Naive thymus-derived CD4-positive, alpha-beta T cell (primary cell): Measurements from ENCODE around the gene L2HGDH. TPM values are rescaled to one million over a fixed set of nuclear protein-coding genes. Genes with fewer than 3 reads are reported as not detected.
A peak's percentile ranks its signal among the peaks of the same experiment; 100 is the strongest.

ENCODE experiments used
- ATAC-seq: fragments of 150-1000 bp; cut with Tn5 transposase; 2 replicates; pipeline ENCODE4 v1.10.0; 2021; ENCODE audit warnings: mild to moderate bottlenecking, moderate library complexity
- CTCF ChIA-PET: fragments of 350-600 bp; sonication (Branson Sonifier 250); formaldehyde crosslinking; loops from one replicate; lab custom pipeline; 2021; ENCODE audit warnings: antibody characterized with exemption; lab: Charles Lee
- POLR2A ChIA-PET: fragments of 350-600 bp; sonication (Branson Sonifier 250); formaldehyde crosslinking; loops from one replicate; lab custom pipeline; 2021; ENCODE audit warnings: antibody characterized with exemption, inconsistent platforms; lab: Charles Lee
- DNase-seq, 9 donors: peaks; one replicate each; pipeline versions ENCODE4 v3.0.0 to v3.0.0-alpha.2; 2020 to 2022; ENCODE audit warnings: mixed read lengths in 1 of 9
- H3K27ac ChIP-seq: one replicate; pipeline ENCODE4 v1.7.0; 2013; ENCODE audit warnings: mild to moderate bottlenecking, low read depth, low read length, moderate library complexity
- H3K27me3 ChIP-seq, 2 donors: one replicate each; pipeline ENCODE4 v1.7.0; 2013; ENCODE audit warnings: low read length in 2 of 2, mild to moderate bottlenecking in 2 of 2, moderate library complexity in 2 of 2; ENCODE audit not compliant: control insufficient read depth in 2 of 2, insufficient read depth in 2 of 2
- H3K36me3 ChIP-seq, 3 experiments: 1 replicate in 2 of 3; 2 replicates in 1 of 3; pipeline ENCODE4 v1.7.0; 2013; ENCODE audit warnings: low read length in 3 of 3, mild to moderate bottlenecking in 3 of 3, moderate library complexity in 1 of 3; ENCODE audit not compliant: insufficient read depth in 3 of 3, control insufficient read depth in 2 of 3
- H3K4me1 ChIP-seq, 2 donors: one replicate each; pipeline ENCODE4 v1.7.0; 2013; ENCODE audit warnings: low read length in 2 of 2, mild to moderate bottlenecking in 2 of 2, moderate library complexity in 1 of 2; ENCODE audit not compliant: control insufficient read depth in 2 of 2, insufficient read depth in 2 of 2
- H3K4me3 ChIP-seq: 2 replicates; pipeline ENCODE4 v1.7.0; 2013; ENCODE audit warnings: mild to moderate bottlenecking, low read length
- H3K9me3 ChIP-seq, 3 experiments: 1 replicate in 2 of 3; 2 replicates in 1 of 3; pipeline ENCODE4 v1.7.0; 2013; ENCODE audit warnings: low read length in 3 of 3; ENCODE audit not compliant: control insufficient read depth in 2 of 3
- H3K27ac Mint-ChIP-seq, 9 donors: one replicate each; pipeline ENCODE4 v1.8.0; 2020 to 2022; ENCODE audit warnings: mixed read lengths in 9 of 9, mild to moderate bottlenecking in 8 of 9, moderate library complexity in 5 of 9, inconsistent platforms in 2 of 9
- H3K27me3 Mint-ChIP-seq, 5 donors: one replicate each; pipeline ENCODE4 v1.8.0; 2021 to 2022; ENCODE audit warnings: mixed read lengths in 5 of 5, mild to moderate bottlenecking in 1 of 5
- H3K36me3 Mint-ChIP-seq, 5 donors: one replicate each; pipeline ENCODE4 v1.8.0; 2020 to 2022; ENCODE audit warnings: mixed read lengths in 5 of 5, mild to moderate bottlenecking in 3 of 5, inconsistent platforms in 1 of 5
- H3K4me1 Mint-ChIP-seq, 7 donors: one replicate each; pipeline ENCODE4 v1.8.0; 2020 to 2022; ENCODE audit warnings: mixed read lengths in 7 of 7, mild to moderate bottlenecking in 3 of 7, inconsistent platforms in 1 of 7
- H3K4me3 Mint-ChIP-seq, 10 donors: one replicate each; pipeline ENCODE4 v1.8.0; 2020 to 2022; ENCODE audit warnings: mild to moderate bottlenecking in 10 of 10, mixed read lengths in 10 of 10, moderate library complexity in 6 of 10, inconsistent platforms in 2 of 10
- H3K9me3 Mint-ChIP-seq, 11 donors: one replicate each; pipeline ENCODE4 v1.8.0; 2020 to 2022; ENCODE audit warnings: mixed read lengths in 11 of 11, mild to moderate bottlenecking in 4 of 11, inconsistent platforms in 1 of 11, moderate library complexity in 1 of 11
- intact Hi-C, 2 donors: fragments of 100-400 bp; cut with micrococcal nuclease; formaldehyde crosslinking; loops; one replicate each; pipeline ENCODE4 v1.15.1; 2023
- polyA plus RNA-seq, 2 donors: library from polyadenylated mRNA; unstranded; fragments of 300-500 nt; fragmentation: Illumina TruSeq; gene quantifications; one replicate each; pipeline ENCODE4 v1.2.3, GENCODE V29; 2021
- total RNA-seq, 6 experiments: library from RNA in 5 of 6; stranded (reverse) in 5 of 6; gene quantifications; 1 replicate in 5 of 6; 2 replicates in 1 of 6; pipeline ENCODE4 v1.2.3 and lab custom pipeline; 2021 to 2026

The L2HGDH gene
- total and polyA plus RNA-seq, 7 experiments from 2014 or later: 3.0 to 10.1 (median 4.8) TPM

GRCh38 chr14:50270932-50271331 lies 41.1 kb downstream of the L2HGDH start:
- POLR2A ChIA-PET: interaction anchor here (0.5 kb wide), 1 partner anchor 38 kb away, joined by 3 read pairs; no protein-coding TSS in a partner anchor
- DNase-seq: no peak
- H3K27me3 ChIP-seq: no peaks in the 10 kb centered on the region
- intact Hi-C loops: no loop called here
- no peaks in the 10 kb centered on the region for H3K9me3 Mint-ChIP-seq
- CTCF ChIA-PET: no interaction called here
- no peaks in the 10 kb centered on the region for H3K27me3 Mint-ChIP-seq
- H3K36me3 Mint-ChIP-seq: peaks cover 0 to 9% (median 5%) of the 10 kb centered on the region in 5 donors
- no peaks in the 10 kb centered on the region for H3K4me1 Mint-ChIP-seq
- H3K4me3 Mint-ChIP-seq: no peak overlapping the region
- H3K27ac ChIP-seq: no peak overlapping the region
- H3K27ac Mint-ChIP-seq: no peak overlapping the region
- H3K9me3 ChIP-seq: no peaks in the 10 kb centered on the region
- H3K4me3 ChIP-seq: no peak overlapping the region
- no peaks in the 10 kb centered on the region for H3K4me1 ChIP-seq
- no peak for ATAC-seq
- H3K36me3 ChIP-seq: no peaks in the 10 kb centered on the region

- peaks cover 0 to 6% (median 0%) of the 10 kb centered on the region in 7 donors for H3K4me1 Mint-ChIP-seq
- intact Hi-C loops: loop anchor here in 1 of 2 donors (10.0 kb wide), 1 partner anchor 110 kb away; no protein-coding TSS in a partner anchor
- Histone ChIP-seq H3K36me3 (no peaks in the 10 kb centered on the region), H3K4me3 (no peak overlapping the region), H3K27me3 (no peaks in the 10 kb centered on the region), H3K9me3 (no peaks in the 10 kb centered on the region), H3K4me1 (no peaks in the 10 kb centered on the region), H3K27ac (no peak overlapping the region)
- H3K27ac Mint-ChIP-seq: no peak overlapping the region
- no peaks in the 10 kb centered on the region for H3K9me3 Mint-ChIP-seq
- ATAC-seq: no peak
- ChIA-PET POLR2A (no interaction called here), CTCF (no interaction called here)
- no peak for DNase-seq
- H3K4me3 Mint-ChIP-seq: no peak overlapping the region
- H3K36me3 Mint-ChIP-seq: peaks cover 0 to 18% (median 4%) of the 10 kb centered on the region in 5 donors
- no peaks in the 10 kb centered on the region for H3K27me3 Mint-ChIP-seq
These were observed 47.0 kb downstream of the L2HGDH start for GRCh38 chr14:50265029-50265428.

GRCh38 chr14:50263321-50263720 lies 48.7 kb downstream of the L2HGDH start:
- ChIA-PET POLR2A (no interaction called here), CTCF (no interaction called here)
- Mint-ChIP-seq H3K4me3 (no peak overlapping the region), H3K27me3 (no peaks in the 10 kb centered on the region), H3K27ac (peak overlapping the region in 2 of 9 donors; percentile 28 to 51), H3K9me3 (no peaks in the 10 kb centered on the region), H3K4me1 (peaks cover 0 to 6% (median 0%) of the 10 kb centered on the region in 7 donors), H3K36me3 (peaks cover 0 to 18% (median 3%) of the 10 kb centered on the region in 5 donors)
- no peak for ATAC-seq
- Histone ChIP-seq H3K27me3 (no peaks in the 10 kb centered on the region), H3K36me3 (no peaks in the 10 kb centered on the region), H3K4me1 (no peaks in the 10 kb centered on the region), H3K27ac (no peak overlapping the region), H3K4me3 (no peak overlapping the region), H3K9me3 (no peaks in the 10 kb centered on the region)
- no peak for DNase-seq
- intact Hi-C loops: loop anchor here (5.0 to 10.0 kb wide), 3 partner anchors 109 to 801 kb away; partner anchors contain the start of gene VCPKMT (in 1 of the 2)

- H3K4me3 ChIP-seq: no peak overlapping the region
- intact Hi-C loops: loop anchor here (5.0 to 10.0 kb wide), 3 partner anchors 108 to 801 kb away; partner anchors contain the start of gene VCPKMT (in 1 of the 2)
- no peaks in the 10 kb centered on the region for H3K9me3 ChIP-seq
- Mint-ChIP-seq H3K36me3 (peaks cover 0 to 18% (median 3%) of the 10 kb centered on the region in 5 donors), H3K27me3 (no peaks in the 10 kb centered on the region), H3K4me1 (peaks cover 0 to 6% (median 0%) of the 10 kb centered on the region in 7 donors), H3K9me3 (no peaks in the 10 kb centered on the region), H3K4me3 (no peak overlapping the region), H3K27ac (peak overlapping the region in 2 of 9 donors; percentile 28 to 51)
- ChIA-PET POLR2A (interaction anchor here (0.6 kb wide), 1 partner anchor 127 kb away, joined by 6 read pairs; no protein-coding TSS in a partner anchor), CTCF (no interaction called here)
- no peak for DNase-seq
- no peaks in the 10 kb centered on the region for H3K27me3 ChIP-seq
- no peak overlapping the region for H3K27ac ChIP-seq
- H3K36me3 ChIP-seq: no peaks in the 10 kb centered on the region
- H3K4me1 ChIP-seq: no peaks in the 10 kb centered on the region
- no peak for ATAC-seq
These were observed 49.2 kb downstream of the L2HGDH start for GRCh38 chr14:50262865-50263264.

GRCh38 chr14:50260511-50260910 lies 51.5 kb downstream of the L2HGDH start:
- peaks cover 0 to 8% (median 0%) of the 10 kb centered on the region in 7 donors for H3K4me1 Mint-ChIP-seq
- no peak overlapping the region for H3K4me3 ChIP-seq
- H3K36me3 ChIP-seq: no peaks in the 10 kb centered on the region
- POLR2A ChIA-PET: no interaction called here
- peak overlapping the region in 3 of 9 donors; percentile 4 to 16 (median 8) for H3K27ac Mint-ChIP-seq
- intact Hi-C loops: loop anchor here (1.0 to 10.0 kb wide), 8 partner anchors 30 to 798 kb away; partner anchors contain the start of genes VCPKMT (in 2 of the 2), MAP4K5 (in 1 of the 2), NEMF (in 1 of the 2) and SOS2 (in 1 of the 2)
- no peak overlapping the region for H3K4me3 Mint-ChIP-seq
- H3K9me3 Mint-ChIP-seq: no peaks in the 10 kb centered on the region
- no peak overlapping the region for H3K27ac ChIP-seq
- H3K4me1 ChIP-seq: no peaks in the 10 kb centered on the region
- CTCF ChIA-PET: no interaction called here
- H3K27me3 ChIP-seq: no peaks in the 10 kb centered on the region
- no peaks in the 10 kb centered on the region for H3K9me3 ChIP-seq
- peaks cover 0 to 18% (median 3%) of the 10 kb centered on the region in 5 donors for H3K36me3 Mint-ChIP-seq
- ATAC-seq: peak; percentile 67
- peak in 7 of 9 donors; percentile 10 to 46 (median 26) for DNase-seq
- H3K27me3 Mint-ChIP-seq: no peaks in the 10 kb centered on the region

GRCh38 chr14:50260072-50260471 lies 52.0 kb downstream of the L2HGDH start:
- H3K27me3 ChIP-seq: no peaks in the 10 kb centered on the region
- no peak overlapping the region for H3K4me3 ChIP-seq
- ChIA-PET CTCF (interaction anchor here (0.6 kb wide), 1 partner anchor 250 kb away, joined by 3 read pairs; no protein-coding TSS in a partner anchor), POLR2A (no interaction called here)
- Mint-ChIP-seq H3K4me3 (no peak overlapping the region), H3K27me3 (no peaks in the 10 kb centered on the region), H3K36me3 (peaks cover 0 to 17% (median 3%) of the 10 kb centered on the region in 5 donors), H3K27ac (peak overlapping the region in 2 of 9 donors; percentile 8 to 16), H3K9me3 (no peaks in the 10 kb centered on the region), H3K4me1 (peaks cover 0 to 8% (median 0%) of the 10 kb centered on the region in 7 donors)
- no peaks in the 10 kb centered on the region for H3K9me3 ChIP-seq
- no peaks in the 10 kb centered on the region for H3K36me3 ChIP-seq
- ATAC-seq (no peak), DNase-seq (no peak)
- intact Hi-C loops: loop anchor here (1.0 to 10.0 kb wide), 8 partner anchors 29 to 798 kb away; partner anchors contain the start of genes VCPKMT (in 2 of the 2), MAP4K5 (in 1 of the 2), NEMF (in 1 of the 2) and SOS2 (in 1 of the 2)
- no peak overlapping the region for H3K27ac ChIP-seq
- H3K4me1 ChIP-seq: no peaks in the 10 kb centered on the region
